Measurements from ENCODE around the gene HYI. TPM values are rescaled to one million over a fixed set of nuclear protein-coding genes. Genes with fewer than 3 reads are reported as not detected.

The HYI gene
- total and polyA plus RNA-seq, 2 of the 8 experiments (the other 6 are each of a cell fraction or from before 2014, with no cell fraction given): 14.4 to 17.7 TPM

- H3K14ac ChIP-seq (ENCODE audit: insufficient read length): no peak overlapping the region
- H4K5ac ChIP-seq (ENCODE audit: insufficient read length, low read depth, low read length): no peak overlapping the region
- DNase-seq (ENCODE audit: low read depth in 1 of 2, low spot score in 2 of 2) (no peak), FAIRE-seq (no peak)
- H3K27me3 ChIP-seq (replicated peaks in 1 of 4; ENCODE audit: control insufficient read depth in 3 of 4, extremely low read depth in 1 of 4, insufficient read depth in 3 of 4, low read length in 3 of 4): no peaks in the 10 kb centered on the region
- no peak overlapping the region for H3K4me3 ChIP-seq (ENCODE audit: extremely low read depth in 1 of 4, insufficient read depth in 2 of 4, low read depth in 3 of 4, low read length in 4 of 4)
- POLR2A ChIA-PET (ENCODE audit: partially characterized antibody): no interaction called here
- H2BK12ac ChIP-seq (ENCODE audit: low read depth, low read length): no peak overlapping the region
- no peak overlapping the region for H3K23ac ChIP-seq (ENCODE audit: insufficient read length)
- H4K91ac ChIP-seq (replicated peaks; ENCODE audit: insufficient read length, low read length): no peak overlapping the region
- H3K79me1 ChIP-seq (ENCODE audit: low read depth, low read length): no peaks in the 10 kb centered on the region
- no peak overlapping the region for H2BK120ac ChIP-seq (replicated peaks; ENCODE audit: low read depth, low read length)
- no peak overlapping the region for H2BK15ac ChIP-seq (ENCODE audit: low read length)
- H2BK5ac ChIP-seq (ENCODE audit: low read depth, low read length): no peak overlapping the region
- no peak overlapping the region for H3K18ac ChIP-seq (ENCODE audit: extremely low read depth, low read length)
- TF ChIP-seq HDAC2 (IDR thresholded peaks at IDR 0.05; ENCODE audit: borderline replicate concordance in 1 of 2, low read depth in 2 of 2, low read length in 2 of 2) (no peak), TEAD4 (IDR thresholded peaks at IDR 0.05; ENCODE audit: low read depth, low read length) (no peak), EGR1 (IDR thresholded peaks at IDR 0.05; ENCODE audit: borderline replicate concordance, low read depth, low read length) (no peak)
- H2BK20ac ChIP-seq (ENCODE audit: low read length): no peak overlapping the region
- no peaks in the 10 kb centered on the region for H3K23me2 ChIP-seq (ENCODE audit: low read depth, low read length)
- H3K79me2 ChIP-seq (ENCODE audit: control insufficient read depth in 1 of 2, insufficient read depth in 2 of 2, low read length in 2 of 2): no peaks in the 10 kb centered on the region
- H3K4me1 ChIP-seq (replicated peaks in 1 of 4; ENCODE audit: control insufficient read depth in 3 of 4, insufficient read depth in 4 of 4, low read length in 3 of 4): no peaks in the 10 kb centered on the region
- H3K9me3 ChIP-seq (ENCODE audit: insufficient read depth in 2 of 2, low read depth in 1 of 2, low read length in 1 of 2): no peaks in the 10 kb centered on the region
- H3K56ac ChIP-seq (replicated peaks; ENCODE audit: insufficient read length, low read depth, low read length): no peak overlapping the region
- no peak overlapping the region for H2AK5ac ChIP-seq (ENCODE audit: low read depth, low read length)
- no peak overlapping the region for H2AFZ ChIP-seq (ENCODE audit: low read length)
- H3K9ac ChIP-seq (replicated peaks in 1 of 4; ENCODE audit: extremely low read depth in 1 of 4, low read depth in 3 of 4, low read length in 3 of 4): no peak overlapping the region
- no peak overlapping the region for H3K4ac ChIP-seq (replicated peaks; ENCODE audit: insufficient read length, low read depth, low read length)
- H4K20me1 ChIP-seq (replicated peaks in 1 of 2; ENCODE audit: control insufficient read depth in 1 of 2, insufficient read depth in 2 of 2, low read length in 2 of 2): no peaks in the 10 kb centered on the region
- WGBS, 2 experiments (ENCODE audit: extremely low coverage in 1 of 2, insufficient coverage in 1 of 2, insufficient read length in 1 of 2, insufficient replicate concordance in 2 of 2, low coverage in 1 of 2, low lambda C conversion rate in 2 of 2, missing lambda C conversion rate in 1 of 2): 94% methylated on average over 3 of the region's 3 CpGs; no CpG with 5 or more reads in 1 of the 2 experiments
- peaks cover 0 to 6% (median 2%) of the 10 kb centered on the region in 4 experiments; a peak in 3 of 8 replicates for H3K36me3 ChIP-seq (ENCODE audit: control insufficient read depth in 2 of 4, insufficient read depth in 4 of 4, low read length in 3 of 4)
- H3K4me2 ChIP-seq (ENCODE audit: insufficient read depth in 1 of 2, low read depth in 2 of 2, low read length in 2 of 2): no peak overlapping the region
- no peak overlapping the region for H4K8ac ChIP-seq (ENCODE audit: extremely low read depth, insufficient read depth, low read length)
- H3K27ac ChIP-seq (ENCODE audit: low read depth, low read length): no peak overlapping the region
- CTCF ChIA-PET (ENCODE audit: partially characterized antibody): interaction anchor here (1.7 to 6.8 kb wide), 2 partner anchors 10 to 183 kb away, joined by 4 to 131 read pairs; no protein-coding TSS in a partner anchor
These were observed 43.2 kb downstream of the HYI start for GRCh38 chr1:43410571-43410970.
